T-helper 1 cell treated with Interleukin-12 subunit alpha and Interleukin-12 subunit beta and Interleukin-4 antibody, amounts not matched to agents 30 μg/mL and 1 μg/mL, for 36 hours (primary cell): ENCODE data around the gene FN1.

Experiments
- H3K27ac Mint-ChIP-seq: one replicate; pipeline ENCODE4 v1.8.0; 2021; ENCODE audit warnings: mild to moderate bottlenecking, mixed read lengths
- H3K27me3 Mint-ChIP-seq: one replicate; pipeline ENCODE4 v1.8.0; 2021; ENCODE audit warnings: low read depth, mixed read lengths
- H3K36me3 Mint-ChIP-seq: one replicate; pipeline ENCODE4 v1.8.0; 2021; ENCODE audit warnings: low read depth, mixed read lengths
- H3K4me1 Mint-ChIP-seq: one replicate; pipeline ENCODE4 v1.8.0; 2021; ENCODE audit warnings: low read depth, mixed read lengths
- H3K4me3 Mint-ChIP-seq: one replicate; pipeline ENCODE4 v1.8.0; 2021; ENCODE audit warnings: mild to moderate bottlenecking, moderate library complexity, mixed read lengths
- H3K9me3 Mint-ChIP-seq: one replicate; pipeline ENCODE4 v1.8.0; 2021; ENCODE audit warnings: mixed read lengths

The FN1 gene

GRCh38 chr2:215434447-215435279 lies 1.2 kb downstream of the FN1 start:
- H3K36me3 Mint-ChIP-seq = no peaks in the 10 kb centered on the region
- H3K4me3 Mint-ChIP-seq = peak overlapping the region; percentile 60
- no peaks in the 10 kb centered on the region for H3K9me3 Mint-ChIP-seq
- peaks cover 11% of the 10 kb centered on the region for H3K4me1 Mint-ChIP-seq
- H3K27me3 Mint-ChIP-seq = peaks cover 84% of the 10 kb centered on the region
- H3K27ac Mint-ChIP-seq = no peak overlapping the region

- H3K36me3 Mint-ChIP-seq = no peaks in the 10 kb centered on the region
Measured at GRCh38 chr2:215432759-215433594, 2.9 kb downstream of the FN1 start.

GRCh38 chr2:215431778-215432758 lies 3.8 kb downstream of the FN1 start:
- peaks cover 10% of the 10 kb centered on the region for H3K4me1 Mint-ChIP-seq
- no peaks in the 10 kb centered on the region for H3K36me3 Mint-ChIP-seq

More at GRCh38 chr2:215432759-215433594, 2.9 kb downstream of the FN1 start:
- no peaks in the 10 kb centered on the region for H3K9me3 Mint-ChIP-seq
- no peak overlapping the region for H3K27ac Mint-ChIP-seq
- peaks cover 79% of the 10 kb centered on the region for H3K27me3 Mint-ChIP-seq
- peaks cover 11% of the 10 kb centered on the region for H3K4me1 Mint-ChIP-seq
- H3K4me3 Mint-ChIP-seq = no peak overlapping the region

GRCh38 chr2:215431290-215431689 lies 4.6 kb downstream of the FN1 start:
- H3K36me3 Mint-ChIP-seq = no peaks in the 10 kb centered on the region
- H3K27ac Mint-ChIP-seq = no peak overlapping the region
- peaks cover 67% of the 10 kb centered on the region for H3K27me3 Mint-ChIP-seq
- H3K4me1 Mint-ChIP-seq = peaks cover 4% of the 10 kb centered on the region
- no peaks in the 10 kb centered on the region for H3K9me3 Mint-ChIP-seq
- H3K4me3 Mint-ChIP-seq = no peak overlapping the region

More at GRCh38 chr2:215431778-215432758, 3.8 kb downstream of the FN1 start:
- Mint-ChIP-seq H3K4me3 (no peak overlapping the region), H3K9me3 (no peaks in the 10 kb centered on the region), H3K27me3 (peaks cover 74% of the 10 kb centered on the region), H3K27ac (no peak overlapping the region)

- peaks cover 4% of the 10 kb centered on the region for H3K4me1 Mint-ChIP-seq
- no peaks in the 10 kb centered on the region for H3K9me3 Mint-ChIP-seq
- no peaks in the 10 kb centered on the region for H3K36me3 Mint-ChIP-seq
- no peak overlapping the region for H3K4me3 Mint-ChIP-seq
- H3K27me3 Mint-ChIP-seq = peaks cover 64% of the 10 kb centered on the region
- H3K27ac Mint-ChIP-seq = no peak overlapping the region
Measured at GRCh38 chr2:215430528-215431187, 5.2 kb downstream of the FN1 start.

GRCh38 chr2:215429424-215429823 lies 6.4 kb downstream of the FN1 start:
- no peak overlapping the region for H3K27ac Mint-ChIP-seq
- no peaks in the 10 kb centered on the region for H3K9me3 Mint-ChIP-seq
- H3K27me3 Mint-ChIP-seq = peaks cover 55% of the 10 kb centered on the region

GRCh38 chr2:215428060-215428910 lies 7.6 kb downstream of the FN1 start:
- Mint-ChIP-seq H3K27ac (no peak overlapping the region), H3K9me3 (no peaks in the 10 kb centered on the region), H3K4me3 (no peak overlapping the region), H3K4me1 (no peaks in the 10 kb centered on the region), H3K27me3 (peaks cover 54% of the 10 kb centered on the region), H3K36me3 (no peaks in the 10 kb centered on the region)

More at GRCh38 chr2:215429424-215429823, 6.4 kb downstream of the FN1 start:
- H3K36me3 Mint-ChIP-seq = no peaks in the 10 kb centered on the region
- H3K4me1 Mint-ChIP-seq = no peaks in the 10 kb centered on the region
- H3K4me3 Mint-ChIP-seq = no peak overlapping the region

- Mint-ChIP-seq H3K27me3 (peaks cover 50% of the 10 kb centered on the region), H3K4me1 (no peaks in the 10 kb centered on the region), H3K36me3 (no peaks in the 10 kb centered on the region), H3K4me3 (no peak overlapping the region), H3K27ac (no peak overlapping the region), H3K9me3 (no peaks in the 10 kb centered on the region)
Measured at GRCh38 chr2:215427585-215427984, 8.3 kb downstream of the FN1 start.

- H3K4me3 Mint-ChIP-seq = no peak overlapping the region
- H3K27ac Mint-ChIP-seq = no peak overlapping the region
- H3K9me3 Mint-ChIP-seq = no peaks in the 10 kb centered on the region
- H3K36me3 Mint-ChIP-seq = no peaks in the 10 kb centered on the region
- H3K4me1 Mint-ChIP-seq = no peaks in the 10 kb centered on the region
- H3K27me3 Mint-ChIP-seq = peaks cover 49% of the 10 kb centered on the region
Measured at GRCh38 chr2:215425021-215425782, 10.7 kb downstream of the FN1 start.

GRCh38 chr2:215423928-215424540 lies 11.8 kb downstream of the FN1 start:
- no peak overlapping the region for H3K4me3 Mint-ChIP-seq
- H3K27ac Mint-ChIP-seq = no peak overlapping the region
- no peaks in the 10 kb centered on the region for H3K36me3 Mint-ChIP-seq
- H3K27me3 Mint-ChIP-seq = peaks cover 38% of the 10 kb centered on the region
- no peaks in the 10 kb centered on the region for H3K4me1 Mint-ChIP-seq
- H3K9me3 Mint-ChIP-seq = no peaks in the 10 kb centered on the region

- H3K9me3 Mint-ChIP-seq = no peaks in the 10 kb centered on the region
- H3K27ac Mint-ChIP-seq = no peak overlapping the region
- H3K4me1 Mint-ChIP-seq = no peaks in the 10 kb centered on the region
- H3K4me3 Mint-ChIP-seq = no peak overlapping the region
- H3K36me3 Mint-ChIP-seq = no peaks in the 10 kb centered on the region
- peaks cover 35% of the 10 kb centered on the region for H3K27me3 Mint-ChIP-seq
Measured at GRCh38 chr2:215423234-215423633, 12.6 kb downstream of the FN1 start.

- no peaks in the 10 kb centered on the region for H3K36me3 Mint-ChIP-seq
- no peaks in the 10 kb centered on the region for H3K9me3 Mint-ChIP-seq
- no peak overlapping the region for H3K27ac Mint-ChIP-seq
- H3K4me1 Mint-ChIP-seq = no peaks in the 10 kb centered on the region
- peaks cover 33% of the 10 kb centered on the region for H3K27me3 Mint-ChIP-seq
- H3K4me3 Mint-ChIP-seq = no peak overlapping the region
Measured at GRCh38 chr2:215422676-215423075, 13.2 kb downstream of the FN1 start.
